HG03045 (cell line): ENCODE measurements around the gene MB.
"Not testable (repeated sequence)": the region's sequence is repeated elsewhere in the genome, so short reads cannot be mapped to it uniquely, and the experiment has no call there.

Source experiments
- ATAC-seq: cut with Tn5 transposase; IDR thresholded peaks from one replicate; pipeline ENCODE4 v1.9.1; 2021; ENCODE audit warnings: mild to moderate bottlenecking, moderate library complexity; ENCODE audit not compliant: unreplicated experiment

The MB gene

DNA sequence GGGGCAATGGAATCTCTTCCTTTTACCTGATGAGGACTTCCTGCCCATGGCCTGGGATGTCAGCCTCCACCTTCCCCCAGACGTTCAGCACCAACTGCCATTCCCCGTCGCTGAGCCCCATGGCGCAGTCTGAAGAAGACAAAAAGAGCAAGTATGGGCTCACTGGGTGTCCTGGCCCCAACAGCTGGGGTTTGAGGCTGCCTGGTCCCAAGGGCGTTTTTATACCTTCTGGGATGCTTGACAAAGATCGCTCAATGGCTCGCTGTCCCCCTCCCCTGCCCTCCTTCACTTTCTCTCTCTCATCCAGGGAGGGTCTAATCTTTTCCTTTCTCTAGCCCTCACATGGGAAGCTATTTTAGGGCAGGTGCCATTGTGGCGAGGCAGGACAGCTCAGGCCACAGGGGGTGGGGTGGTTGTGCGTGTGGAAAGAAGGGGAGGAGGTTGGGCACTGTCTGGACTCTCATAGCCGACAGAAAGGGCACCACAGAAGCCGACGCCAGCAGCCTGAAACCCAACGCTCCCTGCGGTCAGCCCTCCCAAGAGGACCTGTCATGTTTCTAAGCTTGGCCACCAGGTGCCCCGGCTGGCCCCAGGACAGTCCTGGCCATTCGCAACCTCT lies at the start of gene MB:
TSS of gene MB (minus strand) at position 193 of the 619 bp plus-strand sequence. CDS start at position 121, 72 bp downstream.
- no peak for ATAC-seq

DNA sequence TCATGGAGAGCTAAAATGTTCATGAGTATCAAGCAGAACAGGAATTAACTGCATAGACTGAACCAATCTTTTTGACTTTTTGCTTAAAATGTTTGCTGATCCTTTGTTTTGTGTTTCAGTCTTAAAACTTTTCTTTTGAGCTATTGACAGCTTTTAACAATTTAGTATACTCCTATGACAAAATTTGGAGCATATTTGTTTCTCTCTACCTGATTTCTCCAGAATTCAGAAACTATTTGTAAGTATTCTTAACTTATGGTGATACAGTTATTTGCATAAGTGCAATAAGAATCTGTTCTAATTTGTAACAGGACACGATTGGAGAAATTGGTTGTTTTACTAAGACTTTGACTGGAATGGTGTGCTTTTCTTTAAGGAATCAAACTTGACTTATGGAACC lies 49.6 kb upstream of the MB start:
- not testable (repeated sequence) for ATAC-seq

DNA sequence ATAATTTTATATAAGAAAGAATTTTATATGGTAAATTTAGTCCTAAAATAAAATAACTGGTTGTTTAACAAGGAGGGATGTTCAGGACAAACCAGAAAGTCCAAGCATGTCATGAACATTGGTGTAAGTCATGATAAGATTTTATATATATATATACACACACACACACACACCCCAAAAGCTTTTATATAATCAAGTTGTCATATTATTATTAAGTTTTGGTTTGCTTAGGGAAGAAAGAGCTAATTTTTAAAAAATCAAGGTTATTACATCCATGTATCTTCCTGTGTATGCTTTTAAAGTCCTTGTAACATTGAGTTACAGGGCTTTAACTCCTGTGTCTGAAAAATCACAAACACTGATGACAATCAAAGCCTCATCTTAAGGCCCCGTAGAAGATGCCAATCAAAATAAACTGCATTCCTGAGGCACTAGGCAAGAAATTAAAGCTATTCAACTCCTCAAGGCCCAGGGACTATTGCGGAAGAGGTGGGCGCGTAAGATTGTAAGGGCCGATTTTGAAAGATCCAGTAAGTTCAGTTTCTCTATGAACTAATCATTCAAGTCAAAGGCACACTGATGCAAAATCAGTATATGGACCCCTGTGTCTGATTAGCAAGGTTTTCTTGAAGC lies 47.9 kb upstream of the MB start:
- no peak for ATAC-seq

DNA sequence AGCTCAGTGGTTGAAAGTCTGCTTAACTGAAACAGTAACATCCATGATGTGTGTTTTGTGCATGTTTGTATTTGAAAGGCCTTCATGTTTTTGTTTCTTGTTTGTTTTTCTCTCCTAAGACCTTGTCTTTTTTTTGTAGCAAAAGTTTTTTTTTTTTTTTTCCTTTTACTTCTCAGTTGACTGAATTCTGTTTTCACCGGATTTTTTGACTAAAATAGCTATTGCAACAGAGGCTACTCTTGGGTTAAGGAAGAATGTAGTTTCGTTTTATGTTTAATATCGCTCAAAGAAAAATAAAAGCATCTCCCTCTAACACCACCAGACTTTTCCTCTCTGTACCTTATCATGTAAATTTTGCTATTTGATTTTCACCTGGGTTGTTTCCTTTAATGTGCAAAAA lies 46.2 kb upstream of the MB start:
- ATAC-seq = no peak

DNA sequence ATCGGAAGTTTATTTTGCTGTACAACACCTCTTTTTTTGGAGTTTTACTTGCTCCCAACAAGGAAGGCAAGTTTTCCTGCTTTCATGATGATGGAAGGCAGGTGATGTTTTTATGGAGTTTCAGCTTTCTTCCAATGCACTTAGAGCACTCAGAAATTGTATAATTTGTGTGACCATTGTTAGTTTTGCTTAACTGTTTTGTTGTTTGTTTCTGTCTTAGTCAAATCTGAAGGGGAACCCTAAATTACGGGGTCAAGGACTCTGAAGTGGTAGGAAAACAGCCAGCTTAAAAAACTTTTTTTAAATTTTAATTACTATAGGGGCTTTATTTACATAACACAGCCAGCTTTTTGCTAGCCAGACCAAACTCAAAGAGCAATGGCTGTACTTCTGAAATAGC lies 45.8 kb upstream of the MB start:
- no peak for ATAC-seq

DNA sequence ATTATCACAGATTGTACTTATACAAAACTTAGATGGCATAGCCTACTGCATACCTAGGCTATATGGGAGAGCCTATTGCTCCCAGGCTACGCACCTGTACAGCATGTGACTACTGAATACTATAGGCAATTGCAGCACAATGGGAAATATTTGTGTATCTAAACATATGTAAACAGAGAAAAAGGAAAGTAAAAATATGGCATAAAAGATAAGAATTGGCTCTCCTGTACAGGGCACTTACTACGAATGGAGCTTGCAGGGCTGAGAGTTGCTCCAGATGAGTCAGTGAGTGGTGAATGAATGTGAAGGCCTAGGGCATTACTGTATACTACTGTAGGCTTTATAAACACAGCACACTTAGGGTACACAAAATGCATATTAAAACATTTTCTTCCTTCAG lies 44.3 kb upstream of the MB start:
- ATAC-seq = no peak

DNA sequence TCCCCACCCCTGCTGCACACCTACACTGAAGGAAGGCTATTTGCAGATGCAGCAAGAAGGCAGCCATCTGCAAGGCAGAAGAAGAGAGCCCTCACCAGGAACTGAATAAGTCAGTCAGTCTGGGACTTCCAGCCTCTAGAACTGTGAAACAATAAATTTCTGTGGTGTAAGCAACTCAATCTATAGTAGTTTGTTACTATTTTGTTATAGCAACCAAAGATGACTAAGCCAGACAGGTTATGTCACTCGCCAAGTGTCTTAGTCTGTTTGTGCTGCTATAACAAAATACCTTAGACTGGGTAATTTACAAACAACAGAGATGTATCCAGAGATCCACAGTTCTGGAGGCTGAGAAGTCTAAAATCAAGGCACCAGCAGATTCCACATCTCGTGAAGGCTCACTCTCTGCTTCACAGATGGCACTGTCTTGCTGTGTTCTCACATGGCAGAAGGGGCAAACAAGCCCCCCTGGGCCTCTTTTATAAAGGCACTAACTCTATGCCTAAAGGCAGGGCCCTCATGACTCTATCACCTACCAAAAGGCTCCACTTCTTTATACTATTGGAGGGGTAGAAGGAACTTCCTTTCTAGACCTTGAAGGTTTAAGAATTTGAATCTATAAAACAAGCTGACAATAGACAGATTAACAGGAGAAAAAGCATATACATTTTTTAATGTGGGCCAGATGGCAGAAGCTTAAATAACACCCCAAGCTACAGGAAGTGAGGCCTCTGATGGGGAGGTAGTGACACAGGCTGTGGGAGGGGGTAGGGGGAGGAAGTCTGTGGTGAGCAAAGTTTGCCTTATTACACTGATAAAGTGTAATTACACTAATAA lies 43.4 kb upstream of the MB start:
- no peak for ATAC-seq

DNA sequence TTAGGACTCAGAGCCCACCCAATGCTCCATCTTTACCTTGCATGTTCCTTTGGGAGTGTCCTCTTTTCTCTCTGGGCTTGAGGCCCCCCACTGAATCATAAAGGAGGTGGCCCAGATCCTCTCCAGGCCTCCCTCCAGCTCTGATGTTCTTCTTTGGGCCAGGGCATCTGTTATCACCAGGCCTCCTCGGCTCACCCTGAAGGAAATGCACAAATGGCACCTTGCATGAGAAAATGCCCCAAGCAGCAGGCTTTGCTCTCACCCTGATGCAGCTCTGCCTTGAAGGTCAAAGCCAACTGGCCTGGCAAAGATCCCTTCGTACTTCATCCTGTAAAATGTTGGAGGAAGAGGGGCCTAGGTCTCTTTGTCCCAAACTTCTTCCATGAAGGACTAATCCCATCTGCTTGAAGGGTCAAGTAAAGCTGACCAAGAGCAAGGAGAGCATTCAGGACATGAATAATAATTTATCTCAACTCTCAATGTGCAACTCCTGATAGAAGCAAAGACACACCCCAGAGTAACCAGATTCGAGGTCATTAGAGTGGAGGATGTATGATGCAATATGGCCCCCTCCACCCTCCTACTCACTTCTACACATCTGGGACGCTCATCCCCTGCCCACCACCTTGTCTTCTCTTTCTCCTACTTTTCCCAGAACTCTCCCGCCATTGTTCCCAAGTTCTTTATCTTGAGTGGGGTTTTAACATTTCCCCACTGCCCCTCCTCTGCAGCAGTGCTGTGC lies 40.6 kb upstream of the MB start:
- ATAC-seq = no peak

DNA sequence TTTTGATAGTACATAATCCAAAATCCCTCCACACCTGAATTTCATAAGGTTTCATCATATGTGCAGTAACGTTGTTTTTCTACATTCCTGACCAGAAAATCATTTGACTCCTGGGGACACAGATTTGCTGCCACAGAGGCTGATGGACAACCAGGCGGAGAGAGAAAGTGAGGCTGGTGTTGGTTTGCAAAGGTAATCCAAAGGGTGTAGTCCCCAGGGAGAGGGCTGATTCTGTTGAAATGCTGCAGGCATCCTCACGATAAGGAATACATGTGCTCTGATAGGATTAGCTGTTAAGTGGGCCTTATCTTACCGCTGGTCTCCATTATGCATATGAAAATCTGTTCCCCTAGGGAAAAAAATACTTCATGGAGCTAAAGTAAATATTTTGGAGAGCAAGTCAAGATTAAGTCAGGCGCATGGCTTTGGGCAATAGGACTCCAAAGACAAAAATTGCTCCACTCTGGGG lies 39.2 kb upstream of the MB start:
- no peak for ATAC-seq

DNA sequence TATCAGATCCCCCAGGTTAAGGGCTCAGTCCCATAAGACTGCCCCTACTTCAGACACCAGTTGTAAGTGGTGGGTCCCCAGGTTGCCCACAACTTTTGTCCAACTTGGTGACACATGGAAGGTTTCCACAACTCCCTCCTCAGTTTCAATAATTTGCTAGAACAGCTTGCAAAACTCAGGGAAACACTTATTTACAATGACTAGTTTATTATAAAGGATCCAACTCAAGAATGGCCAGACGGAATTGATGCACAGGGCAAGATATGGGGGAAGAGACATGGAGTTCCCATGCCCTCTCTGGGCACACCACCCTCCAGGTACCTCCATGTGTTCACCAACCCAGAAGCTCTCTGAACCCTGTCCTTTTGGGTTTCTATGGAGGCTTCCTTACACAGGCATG lies 36.7 kb upstream of the MB start:
- ATAC-seq = no peak

DNA sequence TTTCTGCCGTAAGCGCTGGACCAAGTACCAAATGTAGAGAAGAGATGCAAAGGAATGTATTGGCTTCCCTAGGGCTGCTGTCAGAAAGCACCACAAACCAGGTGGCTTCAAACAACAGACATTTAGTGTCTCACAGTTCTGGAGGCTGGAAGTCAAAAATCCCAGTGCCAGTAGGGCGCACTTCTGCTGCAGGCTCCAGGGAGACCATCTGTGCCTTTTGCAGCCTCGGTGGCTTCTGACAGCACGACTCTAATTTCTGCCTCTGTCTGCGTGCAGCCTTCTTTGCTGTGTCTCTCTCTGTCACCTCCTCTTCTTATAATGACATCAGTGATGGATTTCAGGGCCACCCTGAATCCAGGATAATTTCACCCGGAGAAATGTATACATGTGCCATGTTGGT lies 34.0 kb upstream of the MB start:
- ATAC-seq = no peak

DNA sequence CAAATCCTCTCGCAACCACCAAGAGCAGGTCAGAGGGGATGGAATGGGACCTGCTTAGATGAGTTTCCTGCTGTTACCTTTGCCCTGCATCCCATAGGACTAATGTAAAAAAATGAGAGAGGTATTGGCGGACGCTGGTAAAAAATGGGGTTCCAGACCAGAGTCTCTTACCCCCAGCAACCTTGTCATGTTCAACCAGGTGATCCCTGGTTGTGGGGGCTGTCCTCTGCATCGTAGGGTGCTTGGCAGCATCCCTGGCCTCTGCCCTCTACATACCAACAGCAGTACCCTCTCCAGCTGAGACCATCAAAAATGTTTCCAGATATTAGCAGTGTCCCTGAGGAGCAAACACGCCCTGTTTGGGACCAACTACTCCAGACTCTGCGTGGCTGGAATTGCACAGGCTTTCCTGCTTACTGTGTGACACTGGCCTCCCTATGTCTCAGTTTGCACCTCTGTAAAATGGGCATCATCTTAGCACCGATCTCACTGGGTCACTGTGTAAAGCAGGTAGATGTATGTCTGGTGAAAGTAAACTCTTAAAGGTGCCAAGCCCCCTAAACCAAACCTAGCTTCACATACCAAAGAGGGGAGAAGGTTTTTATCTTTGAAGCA lies 32.6 kb upstream of the MB start:
- ATAC-seq = no peak

DNA sequence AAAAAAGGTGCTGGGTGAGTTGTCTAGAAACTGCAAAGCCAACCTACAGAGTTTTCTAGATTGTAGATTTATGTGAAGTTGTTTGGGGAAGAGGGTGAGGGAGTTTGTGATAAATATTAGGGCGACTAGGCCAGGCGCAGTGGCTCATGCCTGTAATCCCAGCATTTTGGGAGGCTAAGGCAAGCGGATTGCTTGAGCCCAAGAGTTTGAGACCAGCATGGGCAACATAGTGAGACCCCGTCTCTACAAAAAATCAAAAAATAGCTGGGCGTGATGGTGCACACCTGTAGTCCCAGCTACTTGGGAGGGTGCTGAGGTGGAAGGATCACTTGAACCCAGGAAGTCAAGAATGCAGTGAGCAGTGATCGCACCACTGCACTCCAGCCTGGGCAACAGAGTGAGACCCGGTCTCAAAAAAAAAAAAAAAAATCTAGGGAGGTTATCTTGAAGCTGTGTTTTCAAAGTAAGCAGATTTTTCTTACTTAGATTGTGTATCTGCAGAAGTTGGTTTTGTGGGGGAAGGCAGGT lies 32.0 kb upstream of the MB start:
- ATAC-seq = no peak

DNA sequence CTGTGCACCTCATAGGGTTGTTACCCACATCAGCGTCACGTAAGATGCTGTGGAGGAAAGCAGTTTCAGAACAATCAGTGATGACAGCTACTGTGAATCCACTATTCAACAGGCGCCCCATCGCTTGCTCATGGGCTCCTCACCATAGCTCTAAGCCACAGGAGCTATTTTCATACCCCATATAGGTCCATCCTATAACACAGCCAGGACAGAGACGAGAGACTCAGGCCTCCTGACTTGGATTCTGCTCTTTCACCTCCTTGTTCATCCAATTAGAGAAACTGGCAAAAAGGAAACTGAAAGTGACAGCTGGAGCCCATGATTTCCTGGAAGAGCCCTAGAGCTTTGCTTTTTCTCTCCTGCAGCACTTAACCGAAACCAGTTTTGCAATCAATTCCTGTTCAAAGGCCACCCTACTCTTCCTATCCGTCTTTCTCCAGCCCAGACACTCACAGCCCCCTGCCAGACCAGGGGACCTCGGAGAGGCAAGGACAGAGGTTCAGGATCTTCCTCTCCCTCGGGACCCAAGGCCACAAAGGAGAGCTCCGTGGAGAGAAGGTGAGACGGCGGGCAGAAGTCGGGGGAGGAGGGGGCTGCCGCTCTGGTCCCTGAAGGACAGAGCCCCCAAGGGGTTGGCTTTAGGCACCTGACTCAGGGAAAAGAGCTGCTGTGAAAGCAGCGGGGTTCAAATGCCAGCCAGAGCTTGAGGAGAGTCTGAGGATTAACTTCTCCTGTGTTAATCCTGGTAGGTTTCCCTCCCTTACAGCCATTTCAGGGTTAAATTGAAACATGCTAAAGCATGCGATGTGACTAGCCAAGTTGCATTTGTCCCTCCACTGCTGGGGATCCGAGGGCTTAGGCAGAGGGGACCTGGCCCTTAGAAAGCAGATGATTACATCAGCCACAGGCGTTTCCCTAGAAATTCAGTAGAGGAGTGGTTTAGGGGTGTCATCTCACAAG lies 31.2 kb upstream of the MB start, which contains the start of gene APOL6:
TSS of gene APOL6 (plus strand) at position 381 of the 960 bp plus-strand sequence. CDS start 7,980 bp downstream, outside the sequence.
- no peak for ATAC-seq

DNA sequence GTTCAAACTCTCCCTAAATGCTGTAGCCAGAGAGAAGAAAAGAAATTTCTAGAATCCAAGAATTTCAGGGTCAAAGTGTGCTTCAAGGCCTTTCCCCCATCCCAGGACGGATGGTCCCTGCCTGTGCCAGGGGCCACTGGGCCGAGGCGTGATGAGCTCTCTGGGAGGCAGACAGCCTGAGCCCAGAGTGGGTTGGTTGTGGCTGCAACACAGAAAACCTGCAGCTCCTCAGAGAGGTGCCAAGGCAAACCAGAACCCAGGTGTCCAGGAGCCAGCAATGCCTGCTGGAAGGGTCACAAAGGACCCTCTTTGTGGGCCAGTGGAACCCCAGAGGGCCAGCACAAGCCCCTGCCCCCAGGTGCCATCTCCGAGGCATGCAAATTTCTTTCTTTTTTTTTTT lies 28.5 kb upstream of the MB start:
- no peak for ATAC-seq

DNA sequence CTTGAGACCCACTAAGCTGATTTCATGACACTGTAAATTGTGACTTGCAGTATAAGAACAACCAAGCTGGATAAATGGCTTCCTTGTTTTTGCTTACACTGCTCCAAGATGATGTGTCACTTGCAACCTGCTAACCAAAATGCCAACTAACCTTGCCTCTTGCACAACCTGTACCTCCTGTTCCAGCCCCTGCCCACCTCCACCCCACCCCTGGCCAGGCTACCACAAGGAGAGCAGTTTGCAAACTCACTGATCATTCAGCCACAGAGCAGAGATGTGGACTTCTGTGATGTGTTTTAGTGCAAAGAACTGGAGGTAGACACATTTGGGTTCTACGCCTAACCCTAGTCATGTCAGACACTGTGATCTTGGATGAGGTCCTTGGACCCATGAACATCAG lies 26.9 kb upstream of the MB start:
- ATAC-seq = no peak

DNA sequence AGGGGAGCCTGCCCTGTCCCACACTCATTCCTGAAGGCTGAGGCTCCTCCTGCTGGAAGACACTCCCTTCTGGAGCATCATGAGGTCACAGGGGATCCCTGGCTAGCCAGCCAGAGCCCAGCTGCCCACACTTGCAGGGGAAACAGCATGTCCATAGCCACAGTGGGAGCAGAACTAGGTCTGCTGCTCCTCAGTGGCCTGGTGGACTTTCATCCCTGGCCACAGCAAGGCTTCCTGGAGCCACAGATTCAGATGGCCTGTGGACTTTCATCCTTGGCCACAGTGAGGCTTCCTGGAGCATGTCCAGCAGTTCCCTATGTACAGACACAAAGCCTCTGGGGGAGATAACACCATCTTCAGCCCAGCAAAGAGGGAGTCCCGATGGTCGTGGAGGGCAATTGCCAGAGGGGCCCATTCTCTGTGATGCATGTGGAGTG lies 25.2 kb upstream of the MB start:
- no peak for ATAC-seq

DNA sequence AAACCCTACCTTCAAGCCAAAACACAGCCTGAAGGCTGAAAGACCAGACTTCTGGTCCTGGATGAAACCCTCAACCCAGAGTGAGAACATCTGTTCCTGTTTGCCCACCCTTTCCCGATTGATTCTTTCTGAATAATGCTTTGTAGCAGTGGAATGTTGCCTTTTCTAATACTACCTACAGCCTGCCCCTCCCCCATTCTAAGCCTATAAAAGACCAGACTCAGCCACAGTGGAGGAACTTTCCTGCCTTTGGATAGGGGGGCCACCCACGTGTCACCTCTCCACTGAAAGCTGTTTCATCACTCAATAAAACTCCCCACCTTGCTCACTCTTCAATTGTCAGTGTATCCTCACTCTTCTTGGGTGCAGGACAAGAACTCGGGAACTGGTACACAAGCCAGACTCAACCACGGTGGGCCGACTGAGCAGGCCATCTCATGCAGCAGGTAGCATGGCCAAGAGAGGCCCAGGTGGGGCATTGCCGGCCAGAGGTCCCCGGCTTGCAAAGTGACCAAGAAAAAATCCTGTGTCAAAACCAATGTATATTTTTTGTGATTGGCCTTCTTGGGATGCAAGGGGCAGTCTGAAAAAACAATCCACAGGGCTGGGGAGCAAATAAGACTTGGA lies 24.5 kb upstream of the MB start:
- ATAC-seq = no peak

DNA sequence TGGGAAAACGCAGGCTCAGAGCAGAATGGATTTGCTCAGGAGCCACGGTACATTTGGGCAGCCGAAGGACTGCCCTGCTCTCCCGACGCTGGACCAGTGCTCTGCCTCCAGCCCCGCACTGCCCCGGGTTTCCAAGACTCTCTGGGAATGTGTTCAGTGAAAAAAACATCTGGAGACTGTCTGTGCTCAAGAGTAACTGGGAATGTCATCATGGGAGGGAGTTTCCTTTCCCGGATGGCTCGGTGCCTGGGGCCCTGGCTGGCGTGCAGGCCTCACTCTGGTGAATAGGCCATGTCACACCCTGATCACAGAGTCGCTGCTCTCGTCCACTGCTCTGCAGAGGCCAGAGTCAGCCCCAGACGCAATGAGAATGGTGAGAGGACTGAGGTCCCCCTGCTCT lies 21.3 kb upstream of the MB start:
- ATAC-seq = no peak
